Panc1 (cell line): Measurements from ENCODE around the gene ACTR5. TPM values are rescaled to one million over a fixed set of nuclear protein-coding genes. Genes with fewer than 3 reads are reported as not detected.

ENCODE experiments used
- ATAC-seq: fragments of 200-7000 bp; cut with Tn5 transposase; 2 replicates; pipeline ENCODE4 v1.9.1; 2020; ENCODE audit warnings: mild to moderate bottlenecking, moderate library complexity
- BruUV-seq: library from RNA; stranded (reverse); fragments of 400-500 nt; replicated peaks from 2 replicates; lab custom pipeline; 2021; lab: Mats Ljungman, UMichigan
- CTCF ChIA-PET: fragments of 300-600 bp; sonication (Branson Sonifier 250); formaldehyde crosslinking; loops from one replicate; lab custom pipeline; 2022; ENCODE audit warnings: antibody characterized with exemption; lab: Charles Lee
- POLR2A ChIA-PET: fragments of 300-600 bp; sonication (Branson Sonifier 250); formaldehyde crosslinking; loops from one replicate; lab custom pipeline; 2022; ENCODE audit warnings: antibody characterized with exemption; lab: Charles Lee
- DNase-seq: peaks from one replicate; pipeline ENCODE4 v3.0.0-alpha.2; 2010; ENCODE audit warnings: low read depth, low spot score
- H3K27ac ChIP-seq: 2 replicates; pipeline ENCODE4 v1.5.1; 2011; ENCODE audit warnings: mild to moderate bottlenecking, low read length, inconsistent platforms
- H3K27me3 ChIP-seq: fragments of 200-500 bp; sonication (Bioruptor generic); 2 replicates; pipeline ENCODE4 v1.6.0; 2014; ENCODE audit warnings: low read length, inconsistent platforms; ENCODE audit not compliant: control insufficient read depth, insufficient read depth
- H3K36me3 ChIP-seq: fragments of 200-500 bp; sonication (Bioruptor generic); 2 replicates; pipeline ENCODE4 v1.5.1; 2014; ENCODE audit warnings: inconsistent platforms, mild to moderate bottlenecking, low read length, moderate library complexity; ENCODE audit not compliant: control insufficient read depth, insufficient read depth
- H3K4me1 ChIP-seq: 2 replicates; pipeline ENCODE4 v1.5.1; 2011; ENCODE audit warnings: inconsistent platforms, mild to moderate bottlenecking, low read length, moderate library complexity; ENCODE audit not compliant: control insufficient read depth, insufficient read depth
- H3K4me3 ChIP-seq, 2 experiments: 2 replicates each; pipeline ENCODE4 v1.5.1; 2011 to 2012; ENCODE audit warnings: low read depth in 2 of 2, low read length in 2 of 2, mild to moderate bottlenecking in 2 of 2, inconsistent platforms in 1 of 2, moderate library complexity in 1 of 2
- H3K9me3 ChIP-seq: fragments of 200-500 bp; sonication (Bioruptor generic); 2 replicates; pipeline ENCODE4 v1.5.1; 2014; ENCODE audit warnings: low read depth, mild to moderate bottlenecking, inconsistent platforms, low read length, moderate library complexity; ENCODE audit not compliant: control insufficient read depth, insufficient read depth
- POLR2AphosphoS5 ChIP-seq: IDR thresholded peaks from 2 replicates; pipeline ENCODE4 v1.6.1; 2012; ENCODE audit warnings: mild to moderate bottlenecking, low read depth, low read length, moderate library complexity
- SIN3A ChIP-seq: IDR thresholded peaks from 2 replicates; pipeline ENCODE4 v1.6.1; 2012; ENCODE audit warnings: low read depth, mild to moderate bottlenecking, low read length, moderate library complexity, borderline replicate concordance; ENCODE audit not compliant: insufficient read depth
- TCF7L2 ChIP-seq: IDR thresholded peaks from 2 replicates; pipeline ENCODE4 v1.6.1; 2011; ENCODE audit warnings: mild to moderate bottlenecking, low read depth, low read length, inconsistent platforms
- in situ Hi-C: cut with HindIII; loops from 2 replicates; pipeline ENCODE4 v1.10.0; 2016; ENCODE audit warnings: low sequenced_read_pairs, low pct_unique_long_range_greater_than_20kb
- intact Hi-C: fragments of 100-400 bp; cut with micrococcal nuclease; formaldehyde crosslinking; loops from one replicate; pipeline ENCODE4 v1.10.0; 2022; ENCODE audit not compliant: unreplicated experiment
- total RNA-seq: library from RNA; stranded (reverse); gene quantifications from one replicate; pipeline ENCODE4 v1.2.1, GENCODE V29; 2021; ENCODE audit not compliant: unreplicated experiment
- TF ChIP-seq, protein P1 (sequence below): fragments of 450-650 bp; IDR thresholded peaks from 2 replicates; pipeline ENCODE4 v1.5.1; 2017; ENCODE audit warnings: mild to moderate bottlenecking
- TF ChIP-seq, protein P2 (sequence below), 2 experiments: IDR thresholded peaks; 2 replicates each; pipeline ENCODE4 v1.6.1; 2011 to 2012; ENCODE audit warnings: low read depth in 2 of 2, control low read depth in 1 of 2, low read length in 1 of 2, mild to moderate bottlenecking in 1 of 2, moderate library complexity in 1 of 2; ENCODE audit not compliant: insufficient read depth in 1 of 2

The ACTR5 gene
- total RNA-seq, 1 experiment from 2014 or later = 12.1 TPM

DNA sequence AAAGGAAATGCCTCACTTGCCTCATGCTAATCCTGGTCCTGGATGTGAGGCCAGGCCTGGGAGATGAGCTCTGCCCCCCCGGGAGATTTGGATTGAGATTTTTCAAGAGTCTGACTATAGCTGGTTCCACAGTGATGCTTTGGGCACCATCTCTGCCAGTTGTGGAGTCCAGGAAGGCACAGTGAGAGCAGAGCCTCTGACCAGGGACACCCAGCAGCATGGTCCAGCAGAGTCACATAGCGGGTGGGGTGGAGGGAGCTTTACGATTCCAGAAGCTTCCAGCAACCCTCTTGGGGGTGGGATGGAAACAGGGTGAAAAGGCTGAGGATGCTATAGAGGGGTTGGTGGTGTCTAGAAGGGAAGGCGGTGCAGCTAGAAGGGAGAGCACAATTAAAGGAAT is 15.3 kb upstream of the ACTR5 start:
- ChIA-PET POLR2A (no interaction called here), CTCF (interaction anchor here (0.5 kb wide), 2 partner anchors 48 to 314 kb away, joined by 3 to 11 read pairs; no protein-coding TSS in a partner anchor)
- in situ Hi-C loops = no loop called here
- Histone ChIP-seq H3K4me3 (no peak overlapping the region), H3K9me3 (no peaks in the 10 kb centered on the region), H3K36me3 (no peaks in the 10 kb centered on the region), H3K4me1 (peaks cover 6% of the 10 kb centered on the region; the same call in 1 of the 2 replicates), H3K27ac (no peak overlapping the region), H3K27me3 (peaks cover 41% of the 10 kb centered on the region)
- no TSS peak for BruUV-seq
- intact Hi-C loops = loop anchor here (5.0 kb wide), 1 partner anchor 86 kb away; no protein-coding TSS in a partner anchor
- DNase-seq = no peak
- no peak for ATAC-seq
- TF ChIP-seq, protein P1, sequence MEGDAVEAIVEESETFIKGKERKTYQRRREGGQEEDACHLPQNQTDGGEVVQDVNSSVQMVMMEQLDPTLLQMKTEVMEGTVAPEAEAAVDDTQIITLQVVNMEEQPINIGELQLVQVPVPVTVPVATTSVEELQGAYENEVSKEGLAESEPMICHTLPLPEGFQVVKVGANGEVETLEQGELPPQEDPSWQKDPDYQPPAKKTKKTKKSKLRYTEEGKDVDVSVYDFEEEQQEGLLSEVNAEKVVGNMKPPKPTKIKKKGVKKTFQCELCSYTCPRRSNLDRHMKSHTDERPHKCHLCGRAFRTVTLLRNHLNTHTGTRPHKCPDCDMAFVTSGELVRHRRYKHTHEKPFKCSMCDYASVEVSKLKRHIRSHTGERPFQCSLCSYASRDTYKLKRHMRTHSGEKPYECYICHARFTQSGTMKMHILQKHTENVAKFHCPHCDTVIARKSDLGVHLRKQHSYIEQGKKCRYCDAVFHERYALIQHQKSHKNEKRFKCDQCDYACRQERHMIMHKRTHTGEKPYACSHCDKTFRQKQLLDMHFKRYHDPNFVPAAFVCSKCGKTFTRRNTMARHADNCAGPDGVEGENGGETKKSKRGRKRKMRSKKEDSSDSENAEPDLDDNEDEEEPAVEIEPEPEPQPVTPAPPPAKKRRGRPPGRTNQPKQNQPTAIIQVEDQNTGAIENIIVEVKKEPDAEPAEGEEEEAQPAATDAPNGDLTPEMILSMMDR = no peak
- no peak for TF ChIP-seq TCF7L2
- TF ChIP-seq, protein P2, sequence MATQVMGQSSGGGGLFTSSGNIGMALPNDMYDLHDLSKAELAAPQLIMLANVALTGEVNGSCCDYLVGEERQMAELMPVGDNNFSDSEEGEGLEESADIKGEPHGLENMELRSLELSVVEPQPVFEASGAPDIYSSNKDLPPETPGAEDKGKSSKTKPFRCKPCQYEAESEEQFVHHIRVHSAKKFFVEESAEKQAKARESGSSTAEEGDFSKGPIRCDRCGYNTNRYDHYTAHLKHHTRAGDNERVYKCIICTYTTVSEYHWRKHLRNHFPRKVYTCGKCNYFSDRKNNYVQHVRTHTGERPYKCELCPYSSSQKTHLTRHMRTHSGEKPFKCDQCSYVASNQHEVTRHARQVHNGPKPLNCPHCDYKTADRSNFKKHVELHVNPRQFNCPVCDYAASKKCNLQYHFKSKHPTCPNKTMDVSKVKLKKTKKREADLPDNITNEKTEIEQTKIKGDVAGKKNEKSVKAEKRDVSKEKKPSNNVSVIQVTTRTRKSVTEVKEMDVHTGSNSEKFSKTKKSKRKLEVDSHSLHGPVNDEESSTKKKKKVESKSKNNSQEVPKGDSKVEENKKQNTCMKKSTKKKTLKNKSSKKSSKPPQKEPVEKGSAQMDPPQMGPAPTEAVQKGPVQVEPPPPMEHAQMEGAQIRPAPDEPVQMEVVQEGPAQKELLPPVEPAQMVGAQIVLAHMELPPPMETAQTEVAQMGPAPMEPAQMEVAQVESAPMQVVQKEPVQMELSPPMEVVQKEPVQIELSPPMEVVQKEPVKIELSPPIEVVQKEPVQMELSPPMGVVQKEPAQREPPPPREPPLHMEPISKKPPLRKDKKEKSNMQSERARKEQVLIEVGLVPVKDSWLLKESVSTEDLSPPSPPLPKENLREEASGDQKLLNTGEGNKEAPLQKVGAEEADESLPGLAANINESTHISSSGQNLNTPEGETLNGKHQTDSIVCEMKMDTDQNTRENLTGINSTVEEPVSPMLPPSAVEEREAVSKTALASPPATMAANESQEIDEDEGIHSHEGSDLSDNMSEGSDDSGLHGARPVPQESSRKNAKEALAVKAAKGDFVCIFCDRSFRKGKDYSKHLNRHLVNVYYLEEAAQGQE (IDR thresholded peaks at IDR 0.05; ENCODE audit: insufficient read depth in 1 of 2, low read depth in 2 of 2, low read length in 1 of 2) = no peak
- no peak for TF ChIP-seq SIN3A
- TF ChIP-seq POLR2AphosphoS5 = no peak

DNA sequence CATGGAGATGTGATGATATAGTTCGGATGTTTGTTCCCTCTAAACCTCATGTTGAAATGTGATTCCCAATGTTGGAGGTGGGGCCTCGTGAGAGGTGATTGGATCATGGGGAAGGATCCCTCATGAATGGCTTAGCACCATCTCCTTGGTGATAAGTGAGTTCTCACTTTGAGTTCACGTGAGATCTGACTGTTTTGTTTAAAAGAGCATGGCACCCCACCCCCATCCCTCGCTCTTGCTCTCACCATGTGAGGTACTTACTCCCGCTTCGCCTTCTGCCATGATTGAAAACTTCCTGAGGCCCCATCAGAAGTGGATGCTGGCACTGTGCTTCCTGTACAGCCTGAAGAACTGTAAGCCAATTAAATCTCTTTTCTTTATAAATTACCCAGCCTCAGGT is 13.1 kb upstream of the ACTR5 start:
- BruUV-seq = no TSS peak
- no peak for DNase-seq
- intact Hi-C loops = no loop called here
- H3K9me3 ChIP-seq = no peaks in the 10 kb centered on the region
- TF ChIP-seq POLR2AphosphoS5 (no peak), SIN3A (no peak), TCF7L2 (no peak)
- TF ChIP-seq, protein P1 = no peak
- TF ChIP-seq, protein P2 (IDR thresholded peaks at IDR 0.05; ENCODE audit: insufficient read depth in 1 of 2, low read depth in 2 of 2, low read length in 1 of 2) = no peak
- in situ Hi-C loops = no loop called here
- no peaks in the 10 kb centered on the region for H3K36me3 ChIP-seq
- no peak for ATAC-seq
- CTCF ChIA-PET = interaction anchor here (0.8 kb wide), 1 partner anchor 243 kb away, joined by 3 read pairs; no protein-coding TSS in a partner anchor
- peaks cover 30% of the 10 kb centered on the region for H3K27me3 ChIP-seq
- peaks cover 6% of the 10 kb centered on the region; the same call in 1 of the 2 replicates for H3K4me1 ChIP-seq
- no peak overlapping the region for H3K27ac ChIP-seq
- H3K4me3 ChIP-seq = no peak overlapping the region
- POLR2A ChIA-PET = no interaction called here
